GM12891 (cell line): ENCODE results near the gene DENND2D.

Experiments used
- DNase-seq: peaks from one replicate; pipeline ENCODE4 v3.0.0; 2011; ENCODE audit warnings: low spot score; ENCODE audit not compliant: insufficient read length
- FAIRE-seq: peaks from 2 replicates; lab custom pipeline; 2011; peaks lifted over from hg19 to GRCh38; lab: Jason Lieb, UNC
- PAX5 ChIP-seq: IDR thresholded peaks from 2 replicates; pipeline ENCODE4 v1.6.1; 2011; ENCODE audit warnings: low read length, moderate library complexity, mild to moderate bottlenecking; ENCODE audit not compliant: insufficient read depth, severe bottlenecking
- POLR2A ChIP-seq: IDR thresholded peaks from 2 replicates; pipeline ENCODE4 v1.6.1; 2011; ENCODE audit warnings: low read depth, low read length, control low read depth
- POLR2AphosphoS5 ChIP-seq: IDR thresholded peaks from 2 replicates; pipeline ENCODE4 v1.6.1; 2011; ENCODE audit warnings: low read depth, low read length, control low read depth
- POU2F2 ChIP-seq: IDR thresholded peaks from 2 replicates; pipeline ENCODE4 v1.6.1; 2011; ENCODE audit warnings: low read depth, mild to moderate bottlenecking, control low read depth, low read length, moderate library complexity
- SPI1 ChIP-seq: IDR thresholded peaks from 2 replicates; pipeline ENCODE4 v1.6.1; 2011; ENCODE audit warnings: low read depth, low read length, control low read depth
- TAF1 ChIP-seq: IDR thresholded peaks from 2 replicates; pipeline ENCODE4 v1.6.1; 2011; ENCODE audit warnings: low read depth, low read length, control low read depth

Gene DENND2D

GRCh38 chr1:111154021-111154999 lies 46.1 kb downstream of the DENND2D start:
- peak; percentile 69 for TF ChIP-seq SPI1
- TF ChIP-seq POLR2A, result no peak
- DNase-seq (no peak), FAIRE-seq (peak; percentile 41)

DNA sequence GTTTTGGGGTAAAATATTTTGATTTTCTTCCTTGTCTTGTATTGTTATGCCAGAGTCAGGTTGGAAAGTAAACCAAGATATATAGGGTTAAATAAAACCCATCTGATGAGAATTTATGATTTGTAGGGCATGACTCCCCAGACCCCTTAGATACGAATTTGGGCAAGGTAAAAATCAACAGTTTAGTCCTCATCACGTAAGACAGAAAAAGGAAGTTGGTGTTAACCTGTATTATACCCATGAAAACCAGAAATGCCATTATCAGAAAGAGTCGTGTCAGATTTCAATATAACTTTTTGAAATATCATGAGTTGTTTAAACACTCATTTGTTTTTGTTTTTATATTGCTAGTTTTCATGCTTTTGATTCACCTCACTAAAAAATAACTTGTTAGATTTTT lies 48.6 kb downstream of the DENND2D start:
- no peak for FAIRE-seq

GRCh38 chr1:111148376-111148881 lies 52.0 kb downstream of the DENND2D start:
- DNase-seq (no peak), FAIRE-seq (no peak)
- TF ChIP-seq SPI1 (no peak), POU2F2 (no peak), TAF1 (no peak), PAX5 (no peak), POLR2AphosphoS5 (no peak), POLR2A (no peak)

More for the DNA sequence above, 48.6 kb downstream of the DENND2D start:
- no peak for TF ChIP-seq PAX5
- DNase-seq, result no peak

DNA sequence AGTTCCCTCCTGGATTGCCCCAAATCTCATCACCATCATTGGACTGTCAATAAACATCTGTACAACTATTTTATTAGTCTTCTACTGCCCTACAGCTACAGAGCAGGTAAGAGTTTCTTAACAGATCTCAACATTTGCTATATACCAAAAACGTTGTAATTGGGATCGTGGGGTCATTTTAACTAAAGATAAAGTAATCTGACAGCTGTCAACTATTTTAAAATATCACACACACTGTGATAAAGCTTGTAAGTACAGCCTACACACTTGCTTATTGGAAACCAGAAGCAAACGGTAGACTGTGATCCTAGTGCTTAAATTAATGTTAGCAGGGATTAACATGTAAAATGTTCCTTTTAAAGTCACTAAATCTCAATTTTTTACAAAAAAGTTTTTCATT lies 52.5 kb downstream of the DENND2D start:
- FAIRE-seq, result no peak
- DNase-seq, result no peak
- TF ChIP-seq PAX5 (no peak), SPI1 (no peak), POLR2AphosphoS5 (no peak)

- no peak for FAIRE-seq
- no peak for DNase-seq
- TF ChIP-seq POU2F2 (no peak), SPI1 (no peak), PAX5 (no peak), POLR2A (no peak), TAF1 (no peak), POLR2AphosphoS5 (no peak)
These were observed 54.3 kb downstream of the DENND2D start for GRCh38 chr1:111145963-111146768.

- TF ChIP-seq POLR2A (no peak), SPI1 (no peak), POLR2AphosphoS5 (no peak)
- DNase-seq, result no peak
- FAIRE-seq, result peak; percentile 75
These were observed 54.9 kb downstream of the DENND2D start for GRCh38 chr1:111145542-111145941.

DNA sequence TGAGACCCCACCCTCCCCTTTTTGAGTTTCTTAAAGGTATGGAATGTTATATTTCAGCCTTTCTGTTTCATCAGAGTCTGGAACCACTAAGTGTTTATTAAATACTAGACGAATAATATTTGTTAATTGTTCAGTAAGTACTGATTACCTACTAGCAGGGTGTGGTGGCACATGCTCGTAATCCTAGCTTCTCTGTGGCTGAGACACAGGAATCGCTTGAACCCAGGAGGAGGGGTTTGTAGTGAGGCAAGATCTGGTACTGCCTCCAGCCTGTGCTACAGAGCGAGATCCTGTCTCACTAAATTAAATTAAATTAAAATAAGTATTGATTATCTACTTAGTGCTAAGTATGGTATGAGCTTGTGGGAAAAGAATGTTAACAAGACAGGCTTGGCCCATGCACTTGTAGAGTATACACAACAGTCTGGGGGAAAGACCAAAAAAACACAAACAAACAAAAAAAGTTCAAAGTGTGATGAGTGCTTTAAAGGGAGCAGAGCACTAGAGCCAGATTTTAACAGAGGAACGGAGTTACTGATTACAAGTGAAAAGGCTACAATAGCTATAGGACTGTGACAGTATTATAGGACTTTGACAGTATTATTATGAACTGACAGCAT lies 58.0 kb downstream of the DENND2D start:
- peak; percentile 89 for FAIRE-seq
- no peak for TF ChIP-seq POLR2AphosphoS5
- TF ChIP-seq SPI1, result no peak
- TF ChIP-seq POLR2A, result no peak
- no peak for DNase-seq

GRCh38 chr1:111141245-111142220 lies 58.9 kb downstream of the DENND2D start:
- peak; percentile 9 for FAIRE-seq
- TF ChIP-seq POU2F2 (no peak), SPI1 (0 out of 2 replicates have a peak, but pooled peaks have one; percentile 39)
- DNase-seq, result no peak

- FAIRE-seq (no peak), DNase-seq (no peak)
- TF ChIP-seq TAF1, result no peak
- no peak for TF ChIP-seq PAX5
- TF ChIP-seq SPI1, result no peak
- no peak for TF ChIP-seq POLR2AphosphoS5
- no peak for TF ChIP-seq POU2F2
- TF ChIP-seq POLR2A, result no peak
These were observed 59.8 kb downstream of the DENND2D start for GRCh38 chr1:111140680-111140967.
